Adrenal gland (tissue), 12 donors: ENCODE data around the gene GLIPR1. TPM values are rescaled to one million over a fixed set of nuclear protein-coding genes. Genes with fewer than 3 reads are reported as not detected.

Experiments used
- DNase-seq, 7 donors: peaks; one replicate each; pipeline ENCODE4 v3.0.0-alpha.2; 2019 to 2020
- H3K27ac ChIP-seq, 5 donors: fragments of 200-600 bp; sonication (generic) in 4 of 5; 1 replicate in 3 of 5; 2 replicates in 2 of 5; pipeline versions ENCODE4 v1.5.1 to v1.8.0; 2016 to 2020; ENCODE audit warnings: mild to moderate bottlenecking in 1 of 5
- H3K27me3 ChIP-seq: fragments of 200-600 bp; 2 replicates; pipeline ENCODE4 v1.8.0; 2021
- H3K36me3 ChIP-seq, 2 donors: fragments of 200-600 bp; replicated peaks in 1 of 2; 1 replicate in 1 of 2; 2 replicates in 1 of 2; pipeline versions ENCODE4 v1.5.1 to v1.8.0; 2018 to 2022
- H3K4me1 ChIP-seq, 2 donors: fragments of 200-600 bp; replicated peaks in 1 of 2; 1 replicate in 1 of 2; 2 replicates in 1 of 2; pipeline versions ENCODE4 v1.5.1 to v1.8.0; 2018 to 2021
- H3K4me3 ChIP-seq, 4 donors: fragments of 200-600 bp; sonication (generic) in 3 of 4; one replicate each; pipeline ENCODE4 v1.5.1; 2016 to 2018
- H3K9me3 ChIP-seq, 3 donors: fragments of 200-600 bp; sonication (generic) in 1 of 3; replicated peaks in 1 of 3; 1 replicate in 2 of 3; 2 replicates in 1 of 3; pipeline versions ENCODE4 v1.5.1 to v1.8.0; 2016 to 2021
- POLR2A ChIP-seq, 2 donors: fragments of 450-650 bp; IDR thresholded peaks; one replicate each; pipeline ENCODE4 v1.6.1; 2017; ENCODE audit warnings: antibody characterized with exemption in 2 of 2, mild to moderate bottlenecking in 2 of 2, moderate library complexity in 1 of 2
- WGBS, 4 donors: extraction: QIAGEN DNeasy Blood & Tissue Kit in 2 of 4; methylation state at CpG; one replicate each; pipeline versions ENCODE4 v1.1.5 to v1.1.7; 2013 to 2017; 5-methylcytosine and 5-hydroxymethylcytosine counted together
- intact Hi-C, 2 donors: fragments of 100-400 bp; cut with DNase I; formaldehyde crosslinking; loops; one replicate each; pipeline versions ENCODE4 v1.14.1 to v1.15.0; 2022 to 2023
- polyA plus RNA-seq, 3 donors: library from polyadenylated mRNA; stranded (reverse); fragments of 200-250 nt in 2 of 3; fragments of 350-450 nt in 1 of 3; fragmentation: Illumina TruSeq in 1 of 3; extraction: RNeasy Lipid Tissue Mini Kit (QIAGEN cat#74804) in 1 of 3; gene quantifications; one replicate each; pipeline ENCODE4 v1.2.3, GENCODE V29; 2013 to 2014
- total RNA-seq, 9 donors: library from RNA; depleted of rRNA in 4 of 9; stranded (reverse); fragments of >200 nt in 4 of 9; fragments of 120-200 nt in 1 of 9; fragmentation: NEBNext Ultra II Directional in 1 of 9; extraction: Animal tissue kit (Norgen Biotek cat#: 25700) in 1 of 9; gene quantifications; one replicate each; pipeline versions ENCODE4 v1.1.0 to v1.2.4, GENCODE V29; 2013 to 2023
- TF ChIP-seq, protein P1 (sequence below), 6 experiments: fragments of 450-650 bp in 4 of 6; fragments of 200-600 bp in 2 of 6; sonication (generic) in 1 of 6; IDR thresholded peaks; 1 replicate in 5 of 6; 2 replicates in 1 of 6; pipeline versions ENCODE4 v1.5.1 to v1.8.0; 2016 to 2021; ENCODE audit warnings: antibody characterized with exemption in 6 of 6, mild to moderate bottlenecking in 2 of 6, moderate library complexity in 1 of 6
- donor health status: healthy with polysubstance abuse.
- donor health status: Bipolar disorder and iron deficiency.
- donor health status: DM: yes; HTN: yes; CAD: no.
- donor health status: DM: no; HTN: no; CAD: no.
- donor health status: DM: no; HTN: no; CAD: no.
- donor health status: DM: yes; HTN: yes; CAD: no.

The GLIPR1 gene
- total and polyA plus RNA-seq, 12 donors: 5.6 to 48.5 (median 22.4) TPM

DNA sequence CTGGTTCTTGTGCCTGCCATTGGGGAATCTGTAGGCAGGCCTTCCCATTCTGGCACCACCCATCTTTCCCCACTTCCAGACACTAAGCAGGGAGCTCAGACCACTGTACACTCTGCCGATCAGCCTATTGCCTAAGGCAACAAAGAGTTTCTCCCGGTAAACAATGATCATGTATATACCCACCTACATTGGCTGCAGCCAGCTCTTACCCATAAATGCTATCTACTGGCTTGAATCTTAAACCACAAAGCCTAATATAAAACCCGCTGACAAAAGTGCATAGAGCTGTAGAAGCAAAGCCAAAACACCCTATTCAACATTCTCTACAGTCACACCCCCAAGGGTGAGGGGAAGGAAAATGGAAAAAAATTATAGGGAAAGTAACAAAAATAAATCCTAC, 20.8 kb upstream of the GLIPR1 start:
- 94 to 98% (median 96%) methylated on average over 3 of the region's 3 CpGs for WGBS, 4 donors
- Histone ChIP-seq H3K9me3 (no peaks in the 10 kb centered on the region), H3K4me1 (peaks cover 0 to 5% of the 10 kb centered on the region in 2 donors), H3K27me3 (no peaks in the 10 kb centered on the region), H3K4me3 (no peak overlapping the region), H3K36me3 (no peaks in the 10 kb centered on the region), H3K27ac (no peak overlapping the region)
- DNase-seq: no peak
- intact Hi-C loops: no loop called here
- TF ChIP-seq, protein P1, sequence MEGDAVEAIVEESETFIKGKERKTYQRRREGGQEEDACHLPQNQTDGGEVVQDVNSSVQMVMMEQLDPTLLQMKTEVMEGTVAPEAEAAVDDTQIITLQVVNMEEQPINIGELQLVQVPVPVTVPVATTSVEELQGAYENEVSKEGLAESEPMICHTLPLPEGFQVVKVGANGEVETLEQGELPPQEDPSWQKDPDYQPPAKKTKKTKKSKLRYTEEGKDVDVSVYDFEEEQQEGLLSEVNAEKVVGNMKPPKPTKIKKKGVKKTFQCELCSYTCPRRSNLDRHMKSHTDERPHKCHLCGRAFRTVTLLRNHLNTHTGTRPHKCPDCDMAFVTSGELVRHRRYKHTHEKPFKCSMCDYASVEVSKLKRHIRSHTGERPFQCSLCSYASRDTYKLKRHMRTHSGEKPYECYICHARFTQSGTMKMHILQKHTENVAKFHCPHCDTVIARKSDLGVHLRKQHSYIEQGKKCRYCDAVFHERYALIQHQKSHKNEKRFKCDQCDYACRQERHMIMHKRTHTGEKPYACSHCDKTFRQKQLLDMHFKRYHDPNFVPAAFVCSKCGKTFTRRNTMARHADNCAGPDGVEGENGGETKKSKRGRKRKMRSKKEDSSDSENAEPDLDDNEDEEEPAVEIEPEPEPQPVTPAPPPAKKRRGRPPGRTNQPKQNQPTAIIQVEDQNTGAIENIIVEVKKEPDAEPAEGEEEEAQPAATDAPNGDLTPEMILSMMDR (IDR thresholded peaks at IDR 0.05): no peak
- TF ChIP-seq POLR2A (IDR thresholded peaks at IDR 0.05): no peak

DNA sequence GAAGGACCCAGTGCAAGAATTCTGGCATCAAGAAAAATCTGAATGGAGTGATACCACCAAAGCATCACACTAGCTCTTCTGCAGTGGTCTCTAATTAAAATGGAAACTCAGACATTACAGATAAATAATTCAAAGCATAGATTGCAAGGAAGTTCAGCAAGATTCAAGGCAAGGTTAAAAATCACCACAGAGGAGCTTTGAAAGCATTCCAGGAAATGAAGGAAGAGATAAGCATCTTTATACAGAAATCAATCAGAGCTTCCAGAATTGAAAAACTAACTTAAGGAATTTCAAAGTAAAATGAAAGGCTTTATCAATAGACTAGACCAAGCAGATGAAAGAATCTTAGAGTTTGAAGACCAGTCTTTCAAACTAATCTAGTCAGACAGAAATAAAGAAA, 20.4 kb upstream of the GLIPR1 start:
- H3K9me3 ChIP-seq: no peaks in the 10 kb centered on the region
- intact Hi-C loops: no loop called here
- H3K27ac ChIP-seq: no peak overlapping the region
- no peaks in the 10 kb centered on the region for H3K27me3 ChIP-seq
- no peak for DNase-seq
- H3K4me1 ChIP-seq: peaks cover 0 to 5% of the 10 kb centered on the region in 2 donors
- no peak overlapping the region for H3K4me3 ChIP-seq
- H3K36me3 ChIP-seq: no peaks in the 10 kb centered on the region
- TF ChIP-seq POLR2A (IDR thresholded peaks at IDR 0.05): no peak
- TF ChIP-seq, protein P1 (IDR thresholded peaks at IDR 0.05): no peak

- intact Hi-C loops: no loop called here
- DNase-seq: no peak
- H3K36me3 ChIP-seq: no peaks in the 10 kb centered on the region
Measured at GRCh38 chr12:75471902-75472890, 8.4 kb upstream of the GLIPR1 start.

DNA sequence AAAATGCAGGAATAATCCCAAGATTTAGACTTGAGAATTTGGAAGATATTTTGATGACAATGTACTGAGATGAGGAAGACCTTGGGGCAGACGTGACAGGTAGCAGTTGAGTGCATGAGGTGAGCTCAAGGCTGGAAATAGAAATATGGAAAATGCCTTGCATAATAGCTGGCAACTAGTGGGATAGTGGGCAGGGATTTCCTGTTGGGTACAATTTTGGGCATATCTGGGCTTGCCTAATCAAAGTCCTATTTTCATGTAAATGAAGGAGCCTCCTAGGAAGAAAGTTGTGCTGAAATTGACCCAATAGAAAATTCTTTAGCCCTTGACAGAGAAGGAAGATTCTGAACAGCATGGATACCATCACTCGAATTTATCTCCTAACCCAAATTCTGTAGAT, 6.4 kb upstream of the GLIPR1 start:
- Histone ChIP-seq H3K27me3 (no peaks in the 10 kb centered on the region), H3K4me1 (no peaks in the 10 kb centered on the region), H3K36me3 (no peaks in the 10 kb centered on the region), H3K27ac (no peak overlapping the region), H3K4me3 (no peak overlapping the region), H3K9me3 (peaks cover 0 to 5% (median 0%) of the 10 kb centered on the region in 3 donors)
- intact Hi-C loops: no loop called here
- 46 to 68% (median 55%) methylated on average over 2 of the region's 2 CpGs for WGBS, 4 donors
- TF ChIP-seq POLR2A (IDR thresholded peaks at IDR 0.05): no peak
- TF ChIP-seq, protein P1 (IDR thresholded peaks at IDR 0.05): no peak
- no peak for DNase-seq

More at GRCh38 chr12:75471902-75472890, 8.4 kb upstream of the GLIPR1 start:
- H3K27me3 ChIP-seq: no peaks in the 10 kb centered on the region
- no peaks in the 10 kb centered on the region for H3K4me1 ChIP-seq
- H3K27ac ChIP-seq: no peak overlapping the region
- H3K9me3 ChIP-seq: peaks cover 0 to 5% (median 0%) of the 10 kb centered on the region in 3 donors
- H3K4me3 ChIP-seq: no peak overlapping the region
- TF ChIP-seq, protein P1 (IDR thresholded peaks at IDR 0.05): no peak
- no peak for TF ChIP-seq POLR2A (IDR thresholded peaks at IDR 0.05)
- 75 to 85% (median 77%) methylated on average over 6 of the region's 6 CpGs for WGBS, 4 donors
